Right atrium auricular region (tissue), 2 donors: ENCODE measurements around the gene POP7. TPM values are rescaled to one million over a fixed set of nuclear protein-coding genes. Genes with fewer than 3 reads are reported as not detected.

Experiments used
- DNase-seq: peaks from one replicate; pipeline ENCODE4 v3.0.0-alpha.2; 2019; ENCODE audit warnings: low spot score
- H3K27ac ChIP-seq, 2 donors: fragments of 200-600 bp; sonication (generic); 1 replicate in 1 of 2; 2 replicates in 1 of 2; pipeline ENCODE4 v1.5.1; 2016 to 2019
- H3K27me3 ChIP-seq, 2 donors: fragments of 200-600 bp; sonication (generic); one replicate each; pipeline versions ENCODE4 v1.5.1 to v1.6.0; 2017 to 2019
- H3K36me3 ChIP-seq: fragments of 200-600 bp; sonication (generic); one replicate; pipeline ENCODE4 v1.5.1; 2016
- H3K4me1 ChIP-seq, 2 donors: fragments of 200-600 bp; sonication (generic); one replicate each; pipeline versions ENCODE4 v1.5.1 to v1.6.0; 2017 to 2019
- H3K4me3 ChIP-seq, 2 donors: fragments of 200-600 bp; sonication (generic); 1 replicate in 1 of 2; 2 replicates in 1 of 2; pipeline ENCODE4 v1.5.1; 2017 to 2019; ENCODE audit warnings: mild to moderate bottlenecking in 1 of 2, moderate library complexity in 1 of 2
- H3K9me3 ChIP-seq, 2 donors: fragments of 200-600 bp; sonication (generic); one replicate each; pipeline ENCODE4 v1.5.1; 2019
- CTCF ChIP-seq, 2 donors: fragments of 200-600 bp; sonication (generic); IDR thresholded peaks; one replicate each; pipeline ENCODE4 v1.5.1; 2019; ENCODE audit warnings: antibody characterized with exemption in 2 of 2
- total RNA-seq, 2 donors: library from RNA; depleted of rRNA; stranded (reverse); fragments of >200 nt; gene quantifications; one replicate each; pipeline ENCODE4 v1.1.0, GENCODE V29; 2016

The POP7 gene
- total RNA-seq, 2 donors from 2014 or later = 19.1 to 28.7 TPM

- no peak for DNase-seq
- no peak overlapping the region for H3K27ac ChIP-seq
- H3K4me1 ChIP-seq = no peaks in the 10 kb centered on the region
- no peaks in the 10 kb centered on the region for H3K9me3 ChIP-seq
- TF ChIP-seq CTCF (IDR thresholded peaks at IDR 0.05) = no peak
- H3K4me3 ChIP-seq = no peak overlapping the region
- no peaks in the 10 kb centered on the region for H3K27me3 ChIP-seq
- no peaks in the 10 kb centered on the region for H3K36me3 ChIP-seq
These were observed 30.8 kb downstream of the POP7 start for GRCh38 chr7:100736671-100737070.

GRCh38 chr7:100739934-100740333 is 34.0 kb downstream of the POP7 start:
- DNase-seq = no peak
- Histone ChIP-seq H3K27ac (no peak overlapping the region), H3K4me1 (no peaks in the 10 kb centered on the region), H3K36me3 (no peaks in the 10 kb centered on the region), H3K4me3 (no peak overlapping the region), H3K27me3 (no peaks in the 10 kb centered on the region), H3K9me3 (no peaks in the 10 kb centered on the region)
- no peak for TF ChIP-seq CTCF (IDR thresholded peaks at IDR 0.05)

- DNase-seq = no peak
- Histone ChIP-seq H3K27ac (no peak overlapping the region), H3K9me3 (no peaks in the 10 kb centered on the region), H3K27me3 (no peaks in the 10 kb centered on the region), H3K4me3 (no peak overlapping the region), H3K4me1 (no peaks in the 10 kb centered on the region), H3K36me3 (no peaks in the 10 kb centered on the region)
- no peak for TF ChIP-seq CTCF (IDR thresholded peaks at IDR 0.05)
These were observed 38.7 kb downstream of the POP7 start for GRCh38 chr7:100744605-100745004.

- Histone ChIP-seq H3K36me3 (no peaks in the 10 kb centered on the region), H3K9me3 (no peaks in the 10 kb centered on the region), H3K4me1 (no peaks in the 10 kb centered on the region), H3K27me3 (no peaks in the 10 kb centered on the region), H3K4me3 (peak overlapping the region in 1 of 2 donors; percentile 41), H3K27ac (no peak overlapping the region)
- no peak for DNase-seq
- TF ChIP-seq CTCF (IDR thresholded peaks at IDR 0.05) = no peak
These were observed 39.3 kb downstream of the POP7 start for GRCh38 chr7:100745184-100745583.

GRCh38 chr7:100752994-100753393 is 47.1 kb downstream of the POP7 start:
- Histone ChIP-seq H3K4me3 (no peak overlapping the region), H3K4me1 (no peaks in the 10 kb centered on the region), H3K36me3 (no peaks in the 10 kb centered on the region), H3K9me3 (no peaks in the 10 kb centered on the region), H3K27ac (no peak overlapping the region), H3K27me3 (no peaks in the 10 kb centered on the region)
- DNase-seq = no peak
- TF ChIP-seq CTCF (IDR thresholded peaks at IDR 0.05) = no peak

- no peaks in the 10 kb centered on the region for H3K27me3 ChIP-seq
- no peak for DNase-seq
- no peaks in the 10 kb centered on the region for H3K4me1 ChIP-seq
- H3K4me3 ChIP-seq = no peak overlapping the region
- no peaks in the 10 kb centered on the region for H3K9me3 ChIP-seq
- TF ChIP-seq CTCF (IDR thresholded peaks at IDR 0.05) = no peak
- no peak overlapping the region for H3K27ac ChIP-seq
- H3K36me3 ChIP-seq = no peaks in the 10 kb centered on the region
These were observed 47.8 kb downstream of the POP7 start for GRCh38 chr7:100753750-100754149.
